H1 (cell line): ENCODE results near the gene PIGH.

Source experiments
- ATF2 ChIP-seq: IDR thresholded peaks from 2 replicates; pipeline ENCODE4 v1.6.1; 2012; ENCODE audit warnings: low read length, inconsistent platforms
- HDAC2 ChIP-seq, 2 experiments: fragments of 300-600 bp in 1 of 2; sonication (generic) in 1 of 2; IDR thresholded peaks; 2 replicates each; pipeline ENCODE4 v1.6.1; 2011 to 2012; ENCODE audit warnings: low read depth in 2 of 2, low read length in 2 of 2, mild to moderate bottlenecking in 2 of 2, moderate library complexity in 2 of 2, borderline replicate concordance in 1 of 2, inconsistent platforms in 1 of 2
- POLR2A ChIP-seq, 2 experiments: IDR thresholded peaks; 1 replicate in 1 of 2; 2 replicates in 1 of 2; pipeline ENCODE4 v1.6.1; 2011; ENCODE audit warnings: low read depth in 2 of 2, low read length in 2 of 2, mild to moderate bottlenecking in 2 of 2; ENCODE audit errors: control extremely low read depth in 1 of 2
- USF2 ChIP-seq: IDR thresholded peaks from 2 replicates; pipeline ENCODE4 v1.6.1; 2011; ENCODE audit warnings: low read length, improper control_type of control experiment
- YY1 ChIP-seq: IDR thresholded peaks from 2 replicates; pipeline ENCODE4 v1.6.1; 2011; ENCODE audit warnings: low read depth, mild to moderate bottlenecking, low read length
- TF ChIP-seq, protein P1 (sequence below): IDR thresholded peaks from 2 replicates; pipeline ENCODE4 v1.6.1; 2012; ENCODE audit warnings: inconsistent platforms
- TF ChIP-seq, protein P2 (sequence below), 3 experiments: IDR thresholded peaks; 1 replicate in 2 of 3; 2 replicates in 1 of 3; pipeline versions ENCODE4 v1.5.1 to v1.6.1; 2011; ENCODE audit warnings: low read length in 3 of 3, mild to moderate bottlenecking in 3 of 3, inconsistent platforms in 2 of 3, low read depth in 1 of 3, moderate library complexity in 1 of 3; ENCODE audit not compliant: insufficient read depth in 1 of 3; ENCODE audit errors: control extremely low read depth in 1 of 3

GRCh38 chr14:67581643-67582042 lies 18.4 kb downstream of the PIGH start:
- no peak for TF ChIP-seq USF2
- TF ChIP-seq, protein P1, sequence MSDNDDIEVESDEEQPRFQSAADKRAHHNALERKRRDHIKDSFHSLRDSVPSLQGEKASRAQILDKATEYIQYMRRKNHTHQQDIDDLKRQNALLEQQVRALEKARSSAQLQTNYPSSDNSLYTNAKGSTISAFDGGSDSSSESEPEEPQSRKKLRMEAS, result no peak
- TF ChIP-seq POLR2A (IDR thresholded peaks at IDR 0.05; ENCODE audit: control extremely low read depth in 1 of 2, low read depth in 2 of 2, low read length in 2 of 2), result no peak
- no peak for TF ChIP-seq ATF2
- TF ChIP-seq HDAC2 (IDR thresholded peaks at IDR 0.05; ENCODE audit: borderline replicate concordance in 1 of 2, low read depth in 2 of 2, low read length in 2 of 2), result no peak
- TF ChIP-seq YY1, result no peak
- TF ChIP-seq, protein P2, sequence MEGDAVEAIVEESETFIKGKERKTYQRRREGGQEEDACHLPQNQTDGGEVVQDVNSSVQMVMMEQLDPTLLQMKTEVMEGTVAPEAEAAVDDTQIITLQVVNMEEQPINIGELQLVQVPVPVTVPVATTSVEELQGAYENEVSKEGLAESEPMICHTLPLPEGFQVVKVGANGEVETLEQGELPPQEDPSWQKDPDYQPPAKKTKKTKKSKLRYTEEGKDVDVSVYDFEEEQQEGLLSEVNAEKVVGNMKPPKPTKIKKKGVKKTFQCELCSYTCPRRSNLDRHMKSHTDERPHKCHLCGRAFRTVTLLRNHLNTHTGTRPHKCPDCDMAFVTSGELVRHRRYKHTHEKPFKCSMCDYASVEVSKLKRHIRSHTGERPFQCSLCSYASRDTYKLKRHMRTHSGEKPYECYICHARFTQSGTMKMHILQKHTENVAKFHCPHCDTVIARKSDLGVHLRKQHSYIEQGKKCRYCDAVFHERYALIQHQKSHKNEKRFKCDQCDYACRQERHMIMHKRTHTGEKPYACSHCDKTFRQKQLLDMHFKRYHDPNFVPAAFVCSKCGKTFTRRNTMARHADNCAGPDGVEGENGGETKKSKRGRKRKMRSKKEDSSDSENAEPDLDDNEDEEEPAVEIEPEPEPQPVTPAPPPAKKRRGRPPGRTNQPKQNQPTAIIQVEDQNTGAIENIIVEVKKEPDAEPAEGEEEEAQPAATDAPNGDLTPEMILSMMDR (IDR thresholded peaks at IDR 0.05; ENCODE audit: control extremely low read depth in 1 of 3, insufficient read depth in 1 of 3, low read depth in 1 of 3, low read length in 3 of 3), result no peak
